WTC11 (cell line): ENCODE measurements around the gene MIER1. TPM values are rescaled to one million over a fixed set of nuclear protein-coding genes. Genes with fewer than 3 reads are reported as not detected.

Source experiments
- ATAC-seq: fragments of 200-7000 bp; cut with Tn5 transposase; 2 replicates; pipeline ENCODE4 v1.10.0; 2021; ENCODE audit warnings: mild to moderate bottlenecking, moderate library complexity
- CTCF ChIA-PET: fragments of 300-600 bp; sonication (Branson Sonifier 250); formaldehyde crosslinking; loops from one replicate; lab custom pipeline; 2021; ENCODE audit warnings: antibody characterized with exemption; lab: Charles Lee
- POLR2A ChIA-PET: fragments of 350-600 bp; sonication (Branson Sonifier 250); formaldehyde crosslinking; loops from one replicate; lab custom pipeline; 2021; ENCODE audit warnings: antibody characterized with exemption; lab: Charles Lee
- DNase-seq: peaks from one replicate; pipeline ENCODE4 v3.0.0; 2021; ENCODE audit warnings: low spot score
- H3K27ac Mint-ChIP-seq: 2 replicates; pipeline ENCODE4 v1.8.0; 2021; ENCODE audit warnings: mixed read lengths
- H3K27me3 Mint-ChIP-seq: 2 replicates; pipeline ENCODE4 v1.8.0; 2021; ENCODE audit warnings: low read depth, mild to moderate bottlenecking, moderate library complexity, mixed read lengths
- H3K36me3 Mint-ChIP-seq: 2 replicates; pipeline ENCODE4 v1.8.0; 2021; ENCODE audit warnings: mixed read lengths
- H3K4me1 Mint-ChIP-seq: 2 replicates; pipeline ENCODE4 v1.8.0; 2022; ENCODE audit warnings: mixed read lengths
- H3K4me3 Mint-ChIP-seq: 2 replicates; pipeline ENCODE4 v1.8.0; 2021; ENCODE audit warnings: mild to moderate bottlenecking, moderate library complexity, mixed read lengths
- H3K9me3 Mint-ChIP-seq: 2 replicates; pipeline ENCODE4 v1.8.0; 2021; ENCODE audit warnings: mixed read lengths
- ARID4B ChIP-seq: sonication (generic); formaldehyde crosslinking; IDR thresholded peaks from 2 replicates; pipeline ENCODE4 v1.8.0; 2023; ENCODE audit warnings: missing genetic modification reagents, mild to moderate bottlenecking, borderline replicate concordance
- E2F4 ChIP-seq: sonication (generic); formaldehyde crosslinking; IDR thresholded peaks from 2 replicates; pipeline ENCODE4 v1.8.1; 2022; ENCODE audit warnings: low read depth, mild to moderate bottlenecking, moderate library complexity, missing genetic modification reagents, borderline replicate concordance
- EMX1 ChIP-seq: fragments of 250-450 bp; sonication (Bioruptor Pico); IDR thresholded peaks from 2 replicates; pipeline ENCODE4 v1.8.0; 2021; ENCODE audit warnings: mild to moderate bottlenecking
- ERG ChIP-seq: fragments of 250-450 bp; sonication (Bioruptor Pico); IDR thresholded peaks from 2 replicates; pipeline ENCODE4 v1.8.0; 2021; ENCODE audit warnings: mild to moderate bottlenecking
- FOXP4 ChIP-seq: sonication (generic); formaldehyde crosslinking; IDR thresholded peaks from 2 replicates; pipeline ENCODE4 v1.8.0; 2022; ENCODE audit warnings: mild to moderate bottlenecking, missing genetic modification reagents
- GRHL2 ChIP-seq: fragments of 250-450 bp; sonication (Bioruptor Pico); IDR thresholded peaks from 2 replicates; pipeline ENCODE4 v1.8.0; 2022; ENCODE audit warnings: mild to moderate bottlenecking, moderate library complexity; ENCODE audit not compliant: insufficient replicate concordance, severe bottlenecking
- GTF2I ChIP-seq: fragments of 250-450 bp; sonication (Bioruptor Pico); conservative IDR thresholded peaks from 2 replicates; pipeline ENCODE4 v1.4.0; 2021; ENCODE audit warnings: mild to moderate bottlenecking
- HMGA2 ChIP-seq: fragments of 250-450 bp; sonication (Bioruptor Pico); IDR thresholded peaks from 2 replicates; pipeline ENCODE4 v1.4.0; 2021; ENCODE audit warnings: mild to moderate bottlenecking, moderate library complexity
- IRF2 ChIP-seq: sonication (generic); formaldehyde crosslinking; IDR thresholded peaks from 2 replicates; pipeline ENCODE4 v1.8.0; 2022; ENCODE audit warnings: low read depth, missing genetic modification reagents, borderline replicate concordance
- KAT7 ChIP-seq: sonication (generic); formaldehyde crosslinking; IDR thresholded peaks from 2 replicates; pipeline ENCODE4 v1.8.1; 2023; ENCODE audit warnings: missing genetic modification reagents, mild to moderate bottlenecking, borderline replicate concordance
- MAX ChIP-seq: sonication (generic); formaldehyde crosslinking; IDR thresholded peaks from 2 replicates; pipeline ENCODE4 v1.8.0; 2022; ENCODE audit warnings: mild to moderate bottlenecking, missing genetic modification reagents
- NFE2L1 ChIP-seq: sonication (generic); formaldehyde crosslinking; IDR thresholded peaks from 2 replicates; pipeline ENCODE4 v1.8.1; 2023; ENCODE audit warnings: missing genetic modification reagents
- NR1H2 ChIP-seq: sonication (generic); formaldehyde crosslinking; IDR thresholded peaks from 2 replicates; pipeline ENCODE4 v1.9.0; 2021; ENCODE audit warnings: mild to moderate bottlenecking, moderate library complexity, missing genetic modification reagents
- NR3C1 ChIP-seq: sonication (generic); formaldehyde crosslinking; conservative IDR thresholded peaks from 2 replicates; pipeline ENCODE4 v1.8.1; 2023; ENCODE audit warnings: low read depth, mild to moderate bottlenecking, missing genetic modification reagents
- SMAD3 ChIP-seq: sonication (generic); formaldehyde crosslinking; IDR thresholded peaks from 2 replicates; pipeline ENCODE4 v1.8.0; 2022; ENCODE audit warnings: missing genetic modification reagents, mild to moderate bottlenecking, borderline replicate concordance
- STAT6 ChIP-seq: sonication (generic); formaldehyde crosslinking; conservative IDR thresholded peaks from 2 replicates; pipeline ENCODE4 v1.8.1; 2023; ENCODE audit warnings: mild to moderate bottlenecking, low read depth, missing genetic modification reagents, moderate library complexity
- TEAD4 ChIP-seq: sonication (generic); formaldehyde crosslinking; IDR thresholded peaks from 2 replicates; pipeline ENCODE4 v1.8.0; 2022; ENCODE audit warnings: mild to moderate bottlenecking, missing genetic modification reagents
- TP53 ChIP-seq: sonication (generic); formaldehyde crosslinking; IDR thresholded peaks from 2 replicates; pipeline ENCODE4 v1.8.1; 2023; ENCODE audit warnings: mild to moderate bottlenecking, missing genetic modification reagents
- ZNF532 ChIP-seq: fragments of 250-450 bp; sonication (Bioruptor Pico); IDR thresholded peaks from 2 replicates; pipeline ENCODE4 v1.9.0; 2021; ENCODE audit warnings: mild to moderate bottlenecking, borderline replicate concordance
- total RNA-seq: library from RNA; stranded (reverse); gene quantifications from 3 replicates; pipeline ENCODE4 v1.2.3, GENCODE V29; 2021

MIER1 gene
- total RNA-seq, 1 experiment from 2014 or later, result 31.0 TPM

- no peak for ATAC-seq
- H3K27ac Mint-ChIP-seq, result no peak overlapping the region
- DNase-seq, result no peak
- H3K4me1 Mint-ChIP-seq, result no peaks in the 10 kb centered on the region
- TF ChIP-seq NR3C1 (CRISPR knock-in tag) (no peak), NFE2L1 (CRISPR knock-in tag) (no peak), NR1H2 (CRISPR knock-in tag) (no peak)
- H3K9me3 Mint-ChIP-seq, result no peaks in the 10 kb centered on the region
- H3K4me3 Mint-ChIP-seq, result no peak overlapping the region
- H3K36me3 Mint-ChIP-seq, result no peaks in the 10 kb centered on the region
- H3K27me3 Mint-ChIP-seq, result no peaks in the 10 kb centered on the region
- ChIA-PET POLR2A (no interaction called here), CTCF (interaction anchor here (1.8 kb wide), 1 partner anchor 145 kb away, joined by 7 read pairs; no protein-coding TSS in a partner anchor)
These were observed 79.4 kb downstream of the MIER1 start for GRCh38 chr1:67004176-67004575.

- no peak overlapping the region for H3K27ac Mint-ChIP-seq
- H3K4me3 Mint-ChIP-seq, result no peak overlapping the region
- H3K27me3 Mint-ChIP-seq, result no peaks in the 10 kb centered on the region
- ChIA-PET CTCF (interaction anchor here (1.8 kb wide), 1 partner anchor 144 kb away, joined by 7 read pairs; no protein-coding TSS in a partner anchor), POLR2A (no interaction called here)
- no peaks in the 10 kb centered on the region for H3K36me3 Mint-ChIP-seq
- ATAC-seq, result no peak
- H3K4me1 Mint-ChIP-seq, result no peaks in the 10 kb centered on the region
- no peak for DNase-seq
- no peaks in the 10 kb centered on the region for H3K9me3 Mint-ChIP-seq
- TF ChIP-seq GRHL2 (no peak), FOXP4 (no peak), TP53 (CRISPR knock-in tag) (no peak), ARID4B (no peak), MAX (CRISPR knock-in tag) (no peak), SMAD3 (no peak), TEAD4 (CRISPR knock-in tag) (no peak), GTF2I (CRISPR knock-in tag) (no peak), NR1H2 (CRISPR knock-in tag) (no peak), ERG (CRISPR knock-in tag) (no peak), KAT7 (CRISPR knock-in tag) (no peak), E2F4 (CRISPR knock-in tag) (no peak), HMGA2 (CRISPR knock-in tag) (no peak), STAT6 (CRISPR knock-in tag) (no peak), EMX1 (CRISPR knock-in tag) (no peak), IRF2 (CRISPR knock-in tag) (no peak), ZNF532 (CRISPR knock-in tag) (no peak)
These were observed 80.3 kb downstream of the MIER1 start for GRCh38 chr1:67005068-67005467.
